SK-N-MC (cell line): Measurements from ENCODE around the gene CREB3L4.

Source experiments
- EZH2 ChIP-seq: fragments of 200-600 bp; sonication (generic); IDR thresholded peaks from one replicate; pipeline ENCODE4 v1.6.1; 2017; ENCODE audit warnings: antibody characterized with exemption
- POLR2AphosphoS5 ChIP-seq: IDR thresholded peaks from 2 replicates; pipeline ENCODE4 v1.6.1; 2012; ENCODE audit warnings: mild to moderate bottlenecking, low read depth, low read length, borderline replicate concordance

GRCh38 chr1:154012129-154012528 is 44.4 kb downstream of the CREB3L4 start:
- TF ChIP-seq EZH2: no peak
- TF ChIP-seq POLR2AphosphoS5: no peak
